IMR-90 (cell line): Measurements from ENCODE around the gene NELL2. TPM values are rescaled to one million over a fixed set of nuclear protein-coding genes. Genes with fewer than 3 reads are reported as not detected.
"Not testable (repeated sequence)": the region's sequence is repeated elsewhere in the genome, so short reads cannot be mapped to it uniquely, and the experiment has no call there.

Experiments
- ATAC-seq: fragments of 200-7000 bp; cut with Tn5 transposase; 2 replicates; pipeline ENCODE4 v1.9.1; 2020; ENCODE audit warnings: low read depth, mild to moderate bottlenecking, moderate library complexity
- BruUV-seq: library from RNA; stranded (reverse); fragments of 400-500 nt; replicated peaks from 2 replicates; lab custom pipeline; 2021; lab: Mats Ljungman, UMichigan
- CTCF ChIA-PET: fragments of 300-600 bp; formaldehyde crosslinking; extraction: SDS; loops from one replicate; lab custom pipeline; 2021; ENCODE audit warnings: antibody characterized with exemption; lab: Yijun Ruan, JAX
- POLR2A ChIA-PET: fragments of 300-600 bp; sonication (Branson Sonifier 250); formaldehyde crosslinking; loops from one replicate; lab custom pipeline; 2022; ENCODE audit warnings: antibody characterized with exemption; ENCODE audit not compliant: unreplicated experiment; lab: Charles Lee
- DNase-seq: peaks from one replicate; pipeline ENCODE4 v3.0.0; 2013
- H2AFZ ChIP-seq: replicated peaks from 2 replicates; pipeline ENCODE3; 2013; ENCODE audit warnings: low read length, mild to moderate bottlenecking; ENCODE audit not compliant: poor library complexity
- H2AK5ac ChIP-seq: 2 replicates; pipeline ENCODE4 v1.6.1; 2013; ENCODE audit warnings: low read depth, low read length, inconsistent platforms
- H2AK9ac ChIP-seq: replicated peaks from 2 replicates; pipeline ENCODE3; 2013; ENCODE audit warnings: mild to moderate bottlenecking, low read depth, low read length, moderate library complexity; ENCODE audit not compliant: poor library complexity
- H2BK120ac ChIP-seq: 2 replicates; pipeline ENCODE4 v1.6.1; 2013; ENCODE audit warnings: low read depth, low read length, inconsistent platforms
- H2BK15ac ChIP-seq: 3 replicates; pipeline ENCODE4 v1.6.1; 2013; ENCODE audit warnings: low read depth, low read length, inconsistent platforms
- H2BK20ac ChIP-seq: 2 replicates; pipeline ENCODE4 v1.6.1; 2013; ENCODE audit warnings: low read depth, mild to moderate bottlenecking, inconsistent platforms, low read length, moderate library complexity
- H2BK5ac ChIP-seq: 2 replicates; pipeline ENCODE4 v1.6.1; 2013; ENCODE audit warnings: mild to moderate bottlenecking, low read depth, low read length, inconsistent platforms; ENCODE audit not compliant: poor library complexity, severe bottlenecking
- H3K14ac ChIP-seq: replicated peaks from 2 replicates; pipeline ENCODE4 v1.6.1; 2013; ENCODE audit warnings: low read depth, low read length, inconsistent platforms
- H3K18ac ChIP-seq: 2 replicates; pipeline ENCODE4 v1.6.1; 2013; ENCODE audit warnings: low read depth, low read length, control low read depth
- H3K23ac ChIP-seq: 2 replicates; pipeline ENCODE4 v1.6.1; 2013; ENCODE audit warnings: low read depth, low read length, inconsistent platforms
- H3K27ac ChIP-seq: 2 replicates; pipeline ENCODE4 v1.5.1; 2013; ENCODE audit warnings: mild to moderate bottlenecking, control low read depth, low read length; ENCODE audit not compliant: insufficient read depth
- H3K27me3 ChIP-seq: 2 replicates; pipeline ENCODE4 v1.6.1; 2013; ENCODE audit warnings: low read length; ENCODE audit not compliant: control insufficient read depth, insufficient read depth
- H3K36me3 ChIP-seq: 2 replicates; pipeline ENCODE4 v1.6.1; 2013; ENCODE audit warnings: low read length, mixed read lengths; ENCODE audit not compliant: control insufficient read depth, insufficient read depth
- H3K4ac ChIP-seq: 2 replicates; pipeline ENCODE4 v1.6.1; 2013; ENCODE audit warnings: low read depth, low read length, inconsistent platforms
- H3K4me1 ChIP-seq: 2 replicates; pipeline ENCODE4 v1.6.1; 2013; ENCODE audit warnings: low read length, mixed read lengths; ENCODE audit not compliant: control insufficient read depth, insufficient read depth
- H3K4me2 ChIP-seq: 2 replicates; pipeline ENCODE4 v1.6.1; 2013; ENCODE audit warnings: low read depth, mild to moderate bottlenecking, control low read depth, low read length, moderate library complexity
- H3K4me3 ChIP-seq: 2 replicates; pipeline ENCODE4 v1.5.1; 2013; ENCODE audit warnings: low read depth, mild to moderate bottlenecking, control low read depth, low read length, moderate library complexity; ENCODE audit not compliant: insufficient read depth
- H3K56ac ChIP-seq: 2 replicates; pipeline ENCODE4 v1.6.1; 2013; ENCODE audit warnings: low read length, inconsistent platforms; ENCODE audit not compliant: insufficient read depth; ENCODE audit errors: extremely low read depth
- H3K79me1 ChIP-seq, 2 experiments: 2 replicates each; pipeline ENCODE4 v1.6.1; 2013; ENCODE audit warnings: low read length in 2 of 2, inconsistent platforms in 1 of 2, low read depth in 1 of 2
- H3K9ac ChIP-seq: 2 replicates; pipeline ENCODE4 v1.6.1; 2013; ENCODE audit warnings: low read depth, low read length, control low read depth
- H3K9me1 ChIP-seq: 2 replicates; pipeline ENCODE4 v1.6.1; 2013; ENCODE audit warnings: low read length, inconsistent platforms; ENCODE audit not compliant: insufficient read depth
- H3K9me3 ChIP-seq: 2 replicates; pipeline ENCODE4 v1.6.1; 2013; ENCODE audit warnings: low read length; ENCODE audit not compliant: control insufficient read depth, insufficient read depth
- H4K20me1 ChIP-seq: 2 replicates; pipeline ENCODE4 v1.6.1; 2013; ENCODE audit warnings: low read length, inconsistent platforms; ENCODE audit not compliant: insufficient read depth
- H4K5ac ChIP-seq: 2 replicates; pipeline ENCODE4 v1.6.1; 2013; ENCODE audit warnings: mild to moderate bottlenecking, low read depth, low read length, control low read depth
- H4K8ac ChIP-seq, 2 experiments: 2 replicates each; pipeline ENCODE4 v1.6.1; 2013; ENCODE audit warnings: low read depth in 2 of 2, low read length in 2 of 2, control low read depth in 1 of 2, inconsistent platforms in 1 of 2
- H4K91ac ChIP-seq: 2 replicates; pipeline ENCODE4 v1.6.1; 2013; ENCODE audit warnings: low read depth, low read length, inconsistent platforms; ENCODE audit not compliant: insufficient read depth
- WGBS, 2 experiments: methylation state at CpG; one replicate each; pipeline versions ENCODE4 v1.1.5 to v1.1.7; 2013; ENCODE audit warnings: missing lambda C conversion rate in 2 of 2; ENCODE audit not compliant: insufficient read length in 1 of 2; ENCODE audit errors: extremely low coverage in 2 of 2; 5-methylcytosine and 5-hydroxymethylcytosine counted together
- dilution Hi-C: fragments of 300-500 bp; cut with HindIII; formaldehyde crosslinking; loops from one replicate; pipeline ENCODE4 v1.14.3; 2018; ENCODE audit warnings: low sequenced_read_pairs; ENCODE audit not compliant: unreplicated experiment
- in situ Hi-C: fragments of 300-500 bp; cut with MboI; formaldehyde crosslinking; loops from 3 replicates; pipeline ENCODE4 v1.14.3; 2019; ENCODE audit warnings: low sequenced_read_pairs, inconsistent platforms, mixed read lengths
- intact Hi-C: fragments of 100-400 bp; cut with micrococcal nuclease; formaldehyde crosslinking; loops from 2 replicates; pipeline ENCODE4 v1.10.0; 2022
- polyA plus RNA-seq, 3 experiments: library from polyadenylated mRNA; depleted of rRNA; stranded (reverse); fragments of >200 nt; gene quantifications; 2 replicates each; pipeline ENCODE4 v1.2.3, GENCODE V29; 2012; ENCODE audit warnings: low replicate concordance in 1 of 3
- total RNA-seq: library from RNA; depleted of rRNA; stranded (reverse); fragments of >200 nt; gene quantifications from 2 replicates; pipeline ENCODE4 v1.2.3, GENCODE V29; 2012

Gene NELL2
- total and polyA plus RNA-seq, 2 of the 4 experiments (the other 2 are of a cell fraction): 0.18 to 0.26 TPM

DNA sequence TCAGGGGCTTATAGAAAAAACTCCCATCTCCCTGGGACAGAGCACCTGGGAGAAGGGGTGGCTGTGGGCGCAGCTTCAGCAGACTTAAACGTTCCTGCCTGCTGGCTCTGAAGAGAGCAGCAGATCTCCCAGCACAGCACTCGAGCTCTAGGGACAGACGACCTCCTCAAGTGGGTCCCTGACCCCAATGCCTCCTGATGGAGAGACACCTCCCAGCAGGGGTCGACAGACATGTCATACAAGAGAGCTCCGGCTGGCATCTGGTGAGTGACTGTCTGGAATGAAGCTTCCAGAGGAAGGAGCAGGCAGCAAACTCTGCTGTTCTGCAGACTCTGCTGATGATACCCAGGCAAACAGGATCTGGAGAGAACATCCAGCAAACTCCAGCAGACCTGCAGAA, 22.0 kb upstream of the NELL2 start:
- H3K18ac ChIP-seq, H2BK5ac ChIP-seq, H3K36me3 ChIP-seq, BruUV-seq, H3K23ac ChIP-seq, H3K9ac ChIP-seq, DNase-seq, H3K4me2 ChIP-seq, dilution Hi-C loops, H2AK5ac ChIP-seq, H2AFZ ChIP-seq, H3K56ac ChIP-seq, H3K4ac ChIP-seq, POLR2A ChIA-PET, CTCF ChIA-PET, H2BK20ac ChIP-seq, in situ Hi-C loops, H4K8ac ChIP-seq, intact Hi-C loops, H3K27me3 ChIP-seq, H3K4me3 ChIP-seq, H4K5ac ChIP-seq, H2BK120ac ChIP-seq, H4K20me1 ChIP-seq, H3K27ac ChIP-seq, H2AK9ac ChIP-seq, ATAC-seq, H4K91ac ChIP-seq, H3K4me1 ChIP-seq, H3K9me1 ChIP-seq, H3K14ac ChIP-seq, H3K79me1 ChIP-seq, H3K9me3 ChIP-seq, H2BK15ac ChIP-seq: not testable (repeated sequence)
- 46% methylated on average over 3 of the region's 6 CpGs; no CpG with 5 or more reads in 1 of the 2 experiments for WGBS, 2 experiments
